ENCODE results near the gene CTNNAL1. TPM values are rescaled to one million over a fixed set of nuclear protein-coding genes. Genes with fewer than 3 reads are reported as not detected.

The CTNNAL1 gene
- total and polyA plus RNA-seq, 9 of the 15 experiments (the other 6 are each of a cell fraction or from before 2014, with no cell fraction given): 23.2 to 78.0 (median 46.7) TPM

GRCh38 chr9:109020113-109020512 is 6.8 kb upstream of the CTNNAL1 start:
- TF ChIP-seq SIRT6 (IDR thresholded peaks at IDR 0.05; ENCODE audit: low read depth, low read length) (no peak), JUND (IDR thresholded peaks at IDR 0.05; ENCODE audit: borderline replicate concordance, low read depth, low read length) (no peak), JUND (tag; IDR thresholded peaks at IDR 0.05; ENCODE audit: borderline replicate concordance, low read depth, low read length) (no peak), ZNF507 (tag; conservative IDR thresholded peaks at IDR 0.05) (no peak), MLLT1 (IDR thresholded peaks at IDR 0.05) (no peak), EHMT2 (IDR thresholded peaks at IDR 0.05) (no peak), PBX2 (CRISPR knock-in tag; IDR thresholded peaks at IDR 0.05; ENCODE audit: low read depth) (no peak), PBX2 (tag; conservative IDR thresholded peaks at IDR 0.05; ENCODE audit: low read depth) (no peak), RUNX1 (IDR thresholded peaks at IDR 0.05; ENCODE audit: low read depth) (no peak), IRF1 (CRISPR knock-in tag; IDR thresholded peaks at IDR 0.05; ENCODE audit: borderline replicate concordance) (no peak), ELF4 (CRISPR knock-in tag; IDR thresholded peaks at IDR 0.05) (no peak), NR2C2 (CRISPR knock-in tag; IDR thresholded peaks at IDR 0.05) (no peak), NR2C2 (tag; IDR thresholded peaks at IDR 0.05) (no peak), ZBTB2 (IDR thresholded peaks at IDR 0.05) (no peak)
- CTCF ChIA-PET (ENCODE audit: low intra/inter-chr PET ratio): no interaction called here
- Histone ChIP-seq H3K9me3 (replicated peaks; ENCODE audit: control insufficient read depth, insufficient read depth, low read depth, low read length) (no peaks in the 10 kb centered on the region), H2AFZ (ENCODE audit: low read depth, low read length) (no peak overlapping the region), H3K4me2 (ENCODE audit: insufficient read depth, low read length) (no peak overlapping the region), H4K20me1 (replicated peaks; ENCODE audit: control insufficient read depth, insufficient read depth, low read length) (no peaks in the 10 kb centered on the region), H3K27me3 (ENCODE audit: control insufficient read depth in 2 of 2, insufficient read depth in 2 of 2, low read length in 2 of 2) (no peaks in the 10 kb centered on the region), H3K9ac (ENCODE audit: insufficient read depth in 1 of 2, low read depth in 2 of 2, low read length in 2 of 2) (no peak overlapping the region), H3K79me2 (ENCODE audit: control insufficient read depth, insufficient read depth, low read length) (no peaks in the 10 kb centered on the region), H3K4me3 (no peak overlapping the region), H3K27ac (ENCODE audit: extremely low read depth, low read depth, low read length) (no peak overlapping the region), H3K36me3 (ENCODE audit: control insufficient read depth, insufficient read depth, low read length) (peaks cover 60% of the 10 kb centered on the region), H3K4me1 (replicated peaks in 1 of 2; ENCODE audit: control insufficient read depth in 2 of 2, insufficient read depth in 2 of 2, low read length in 2 of 2) (no peaks in the 10 kb centered on the region), H3K9me1 (ENCODE audit: control insufficient read depth, insufficient read depth, low read length) (no peaks in the 10 kb centered on the region)
- BruUV-seq (replicated peaks): no TSS peak
- FAIRE-seq (no peak), DNase-seq (ENCODE audit: extremely low read depth in 1 of 4, low spot score in 3 of 4) (no peak), ATAC-seq (no peak)
- in situ Hi-C loops (cut with MboI) (no loop called here), intact Hi-C loops (cut with micrococcal nuclease) (no loop called here)
- 72% methylated on average over 3 of the region's 3 CpGs for WGBS (ENCODE audit: insufficient coverage, low coverage, missing lambda C conversion rate)
- POLR2A ChIA-PET: interaction anchor here (1.1 kb wide), 1 partner anchor 9 kb away, joined by 3 read pairs; no protein-coding TSS in a partner anchor
